Loucy (cell line): ENCODE data around the gene DCLK2.

Experiments
- H2AFZ ChIP-seq: fragments of 200-600 bp; sonication (generic); 2 replicates; pipeline ENCODE4 v1.6.0; 2016; ENCODE audit warnings: antibody characterized with exemption, mild to moderate bottlenecking, low read length, moderate library complexity
- H3F3A ChIP-seq: fragments of 200-600 bp; 2 replicates; pipeline ENCODE4 v1.6.0; 2016; ENCODE audit warnings: antibody characterized with exemption, low read depth, mild to moderate bottlenecking
- H3K27me3 ChIP-seq: fragments of 200-600 bp; sonication (generic); 2 replicates; pipeline ENCODE4 v1.6.1; 2014; ENCODE audit warnings: low read length, mild to moderate bottlenecking; ENCODE audit not compliant: insufficient read depth, poor library complexity, severe bottlenecking
- H3K36me3 ChIP-seq: fragments of 200-600 bp; sonication (generic); 2 replicates; pipeline ENCODE4 v1.6.1; 2016; ENCODE audit warnings: low read length; ENCODE audit not compliant: insufficient read depth
- H3K4me1 ChIP-seq: fragments of 200-600 bp; sonication (generic); 2 replicates; pipeline ENCODE4 v1.5.1; 2014; ENCODE audit warnings: low read length, mild to moderate bottlenecking; ENCODE audit not compliant: insufficient read depth, poor library complexity, severe bottlenecking
- H3K4me2 ChIP-seq: fragments of 200-600 bp; sonication (generic); 2 replicates; pipeline ENCODE4 v1.6.0; 2014; ENCODE audit warnings: antibody characterized with exemption, low read length, low read depth, mild to moderate bottlenecking; ENCODE audit not compliant: poor library complexity, severe bottlenecking
- H3K4me3 ChIP-seq: fragments of 200-600 bp; sonication (generic); 2 replicates; pipeline ENCODE4 v1.5.1; 2014; ENCODE audit warnings: low read length, mild to moderate bottlenecking, mixed read lengths; ENCODE audit not compliant: poor library complexity, severe bottlenecking
- H3K79me2 ChIP-seq: fragments of 200-600 bp; sonication (generic); 2 replicates; pipeline ENCODE4 v1.6.1; 2014; ENCODE audit warnings: low read length; ENCODE audit not compliant: insufficient read depth
- H3K9ac ChIP-seq: fragments of 200-600 bp; sonication (generic); 2 replicates; pipeline ENCODE4 v1.6.0; 2014; ENCODE audit warnings: mild to moderate bottlenecking, low read depth, low read length, moderate library complexity; ENCODE audit not compliant: poor library complexity, severe bottlenecking
- H3K9me2 ChIP-seq: fragments of 200-600 bp; sonication (generic); replicated peaks from 2 replicates; pipeline ENCODE4 v1.6.1; 2016; ENCODE audit warnings: low read depth, low read length, mixed read lengths
- H3K9me3 ChIP-seq: fragments of 200-600 bp; sonication (generic); 2 replicates; pipeline ENCODE4 v1.6.1; 2014; ENCODE audit warnings: mild to moderate bottlenecking, antibody characterized with exemption, low read length, low read depth; ENCODE audit not compliant: insufficient read depth
- H4K20me1 ChIP-seq: fragments of 200-600 bp; sonication (generic); 2 replicates; pipeline ENCODE4 v1.6.0; 2014; ENCODE audit warnings: antibody characterized with exemption, low read length, mild to moderate bottlenecking; ENCODE audit not compliant: insufficient read depth, poor library complexity, severe bottlenecking
- CTCF ChIP-seq: fragments of 200-600 bp; sonication (generic); conservative IDR thresholded peaks from 2 replicates; pipeline ENCODE4 v1.5.1; 2014; ENCODE audit warnings: mild to moderate bottlenecking, antibody characterized with exemption, low read length
- EZH2phosphoT487 ChIP-seq: fragments of 200-600 bp; IDR thresholded peaks from 2 replicates; pipeline ENCODE4 v1.6.1; 2018; ENCODE audit warnings: antibody characterized with exemption, mild to moderate bottlenecking, moderate library complexity, borderline replicate concordance

DCLK2 gene

GRCh38 chr4:150096625-150097024 is 18.4 kb downstream of the DCLK2 start:
- no peak overlapping the region for H3K4me2 ChIP-seq
- H3K9me3 ChIP-seq, result no peaks in the 10 kb centered on the region
- H3K4me1 ChIP-seq, result no peaks in the 10 kb centered on the region
- no peaks in the 10 kb centered on the region for H3F3A ChIP-seq
- H3K79me2 ChIP-seq, result no peaks in the 10 kb centered on the region
- TF ChIP-seq EZH2phosphoT487 (no peak), CTCF (no peak)
- no peak overlapping the region for H3K9ac ChIP-seq
- no peaks in the 10 kb centered on the region for H3K36me3 ChIP-seq
- no peaks in the 10 kb centered on the region for H3K27me3 ChIP-seq
- H2AFZ ChIP-seq, result no peak overlapping the region
- no peaks in the 10 kb centered on the region for H4K20me1 ChIP-seq
- no peaks in the 10 kb centered on the region for H3K9me2 ChIP-seq
- H3K4me3 ChIP-seq, result no peak overlapping the region

GRCh38 chr4:150098214-150098613 is 20.0 kb downstream of the DCLK2 start:
- no peaks in the 10 kb centered on the region for H3K36me3 ChIP-seq
- no peaks in the 10 kb centered on the region for H3K4me1 ChIP-seq
- no peaks in the 10 kb centered on the region for H3K79me2 ChIP-seq
- no peak overlapping the region for H3K9ac ChIP-seq
- H2AFZ ChIP-seq, result no peak overlapping the region
- H4K20me1 ChIP-seq, result no peaks in the 10 kb centered on the region
- H3K9me2 ChIP-seq, result no peaks in the 10 kb centered on the region
- TF ChIP-seq EZH2phosphoT487 (no peak), CTCF (no peak)
- no peaks in the 10 kb centered on the region for H3F3A ChIP-seq
- no peak overlapping the region for H3K4me3 ChIP-seq
- H3K9me3 ChIP-seq, result no peaks in the 10 kb centered on the region
- no peak overlapping the region for H3K4me2 ChIP-seq
- no peaks in the 10 kb centered on the region for H3K27me3 ChIP-seq

GRCh38 chr4:150104404-150105027 is 26.3 kb downstream of the DCLK2 start:
- H3K36me3 ChIP-seq, result no peaks in the 10 kb centered on the region
- H3K9me3 ChIP-seq, result no peaks in the 10 kb centered on the region
- no peak overlapping the region for H3K4me2 ChIP-seq
- no peaks in the 10 kb centered on the region for H3F3A ChIP-seq
- H3K4me3 ChIP-seq, result no peak overlapping the region
- H3K4me1 ChIP-seq, result no peaks in the 10 kb centered on the region
- no peaks in the 10 kb centered on the region for H4K20me1 ChIP-seq
- H3K9ac ChIP-seq, result no peak overlapping the region
- TF ChIP-seq CTCF (no peak), EZH2phosphoT487 (no peak)
- H3K9me2 ChIP-seq, result no peaks in the 10 kb centered on the region
- H3K79me2 ChIP-seq, result no peaks in the 10 kb centered on the region
- no peak overlapping the region for H2AFZ ChIP-seq
- H3K27me3 ChIP-seq, result no peaks in the 10 kb centered on the region
